Hepatocyte (in vitro differentiated cells): Measurements from ENCODE around the gene SOCS2. TPM values are rescaled to one million over a fixed set of nuclear protein-coding genes. Genes with fewer than 3 reads are reported as not detected.

Experiments
- DNase-seq: peaks from one replicate; pipeline ENCODE4 v3.0.0-alpha.2; 2016; ENCODE audit warnings: low spot score
- H2AFZ ChIP-seq: fragments of 200-600 bp; sonication (generic); 2 replicates; pipeline ENCODE4 v1.6.0; 2016; ENCODE audit warnings: antibody characterized with exemption, mild to moderate bottlenecking
- H3K27ac ChIP-seq: fragments of 200-600 bp; sonication (generic); 2 replicates; pipeline ENCODE4 v1.5.1; 2016; ENCODE audit warnings: mild to moderate bottlenecking
- H3K27me3 ChIP-seq: fragments of 200-600 bp; sonication (generic); 2 replicates; pipeline ENCODE4 v1.6.1; 2016
- H3K36me3 ChIP-seq: fragments of 200-600 bp; sonication (generic); replicated peaks from 2 replicates; pipeline ENCODE4 v1.5.1; 2016; ENCODE audit warnings: low read depth; ENCODE audit not compliant: insufficient read depth
- H3K4me1 ChIP-seq: fragments of 200-600 bp; sonication (generic); 2 replicates; pipeline ENCODE4 v1.5.1; 2016; ENCODE audit warnings: mild to moderate bottlenecking, moderate library complexity; ENCODE audit not compliant: insufficient read depth
- H3K4me2 ChIP-seq: fragments of 200-600 bp; sonication (generic); 2 replicates; pipeline ENCODE4 v1.6.0; 2016
- H3K4me3 ChIP-seq: fragments of 200-600 bp; sonication (generic); 2 replicates; pipeline ENCODE4 v1.5.1; 2016; ENCODE audit warnings: mild to moderate bottlenecking
- H3K79me2 ChIP-seq: fragments of 200-600 bp; sonication (generic); 2 replicates; pipeline ENCODE4 v1.6.0; 2017; ENCODE audit warnings: mild to moderate bottlenecking
- H3K9me2 ChIP-seq: fragments of 200-600 bp; sonication (generic); replicated peaks from 2 replicates; pipeline ENCODE4 v1.6.0; 2017; ENCODE audit warnings: mild to moderate bottlenecking; ENCODE audit not compliant: insufficient read depth
- H3K9me3 ChIP-seq: fragments of 200-600 bp; sonication (generic); 2 replicates; pipeline ENCODE4 v1.5.1; 2016; ENCODE audit warnings: low read depth, mild to moderate bottlenecking
- H4K20me1 ChIP-seq: fragments of 200-600 bp; sonication (generic); 2 replicates; pipeline ENCODE4 v1.6.0; 2016; ENCODE audit warnings: mild to moderate bottlenecking; ENCODE audit not compliant: insufficient read depth, poor library complexity, severe bottlenecking
- EZH2 ChIP-seq: fragments of 200-600 bp; sonication (generic); IDR thresholded peaks from 2 replicates; pipeline ENCODE4 v1.6.1; 2016; ENCODE audit warnings: antibody characterized with exemption, mild to moderate bottlenecking, borderline replicate concordance
- EZH2phosphoT487 ChIP-seq: fragments of 200-600 bp; sonication (generic); IDR thresholded peaks from one replicate; pipeline ENCODE4 v1.6.1; 2018; ENCODE audit warnings: antibody characterized with exemption, mild to moderate bottlenecking, low read depth, moderate library complexity; ENCODE audit not compliant: unreplicated experiment, severe bottlenecking
- WGBS: methylation state at CpG from one replicate; pipeline ENCODE4 v1.1.6; 2016; ENCODE audit warnings: low lambda C conversion rate; ENCODE audit errors: missing lambda C conversion rate; 5-methylcytosine and 5-hydroxymethylcytosine counted together
- polyA plus RNA-seq: library from polyadenylated mRNA; unstranded; fragments of >200 nt; fragmentation: Nextera tagmentation; extraction: Ambion mirVana; gene quantifications from 2 replicates; pipeline ENCODE4 v1.2.1, GENCODE V29; 2016
- total RNA-seq: library from RNA; depleted of rRNA; stranded (reverse); fragments of >200 nt; gene quantifications from 2 replicates; pipeline ENCODE4 v1.2.3, GENCODE V29; 2014
- TF ChIP-seq, protein P1 (sequence below): fragments of 200-600 bp; sonication (generic); IDR thresholded peaks from 2 replicates; pipeline ENCODE4 v1.5.1; 2016; ENCODE audit warnings: antibody characterized with exemption, mild to moderate bottlenecking; ENCODE audit not compliant: poor library complexity

SOCS2 gene
- total and polyA plus RNA-seq, 2 experiments from 2014 or later = 30.9 to 33.4 TPM

DNA sequence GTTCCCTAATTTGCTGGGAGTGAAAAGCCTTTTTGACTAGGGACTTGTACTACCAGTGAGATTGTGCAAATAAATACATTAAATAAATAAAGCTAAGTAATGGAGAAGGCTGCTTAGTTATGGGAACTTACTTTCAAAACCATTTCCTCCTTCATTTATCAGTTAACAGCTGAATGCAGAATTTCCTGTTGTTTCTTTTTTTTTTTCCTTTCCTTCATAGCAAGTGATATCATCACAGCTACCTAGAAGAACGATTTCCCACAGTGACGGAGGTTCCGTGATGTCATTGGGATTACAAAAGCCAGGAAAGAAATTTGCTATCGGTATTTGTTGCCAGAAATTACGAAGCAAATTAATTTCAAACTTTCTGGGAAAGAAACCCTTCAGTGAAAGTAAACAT lies 42.1 kb upstream of the SOCS2 start:
- Histone ChIP-seq H3K4me1 (peaks cover 4% of the 10 kb centered on the region), H3K27ac (no peak overlapping the region), H3K9me3 (no peaks in the 10 kb centered on the region), H3K79me2 (no peaks in the 10 kb centered on the region), H3K36me3 (no peaks in the 10 kb centered on the region), H3K27me3 (no peaks in the 10 kb centered on the region), H3K4me3 (no peak overlapping the region), H3K9me2 (no peaks in the 10 kb centered on the region), H4K20me1 (no peaks in the 10 kb centered on the region), H3K4me2 (no peak overlapping the region), H2AFZ (no peak overlapping the region)
- DNase-seq = no peak
- TF ChIP-seq EZH2phosphoT487 (no peak), EZH2 (no peak)
- TF ChIP-seq, protein P1, sequence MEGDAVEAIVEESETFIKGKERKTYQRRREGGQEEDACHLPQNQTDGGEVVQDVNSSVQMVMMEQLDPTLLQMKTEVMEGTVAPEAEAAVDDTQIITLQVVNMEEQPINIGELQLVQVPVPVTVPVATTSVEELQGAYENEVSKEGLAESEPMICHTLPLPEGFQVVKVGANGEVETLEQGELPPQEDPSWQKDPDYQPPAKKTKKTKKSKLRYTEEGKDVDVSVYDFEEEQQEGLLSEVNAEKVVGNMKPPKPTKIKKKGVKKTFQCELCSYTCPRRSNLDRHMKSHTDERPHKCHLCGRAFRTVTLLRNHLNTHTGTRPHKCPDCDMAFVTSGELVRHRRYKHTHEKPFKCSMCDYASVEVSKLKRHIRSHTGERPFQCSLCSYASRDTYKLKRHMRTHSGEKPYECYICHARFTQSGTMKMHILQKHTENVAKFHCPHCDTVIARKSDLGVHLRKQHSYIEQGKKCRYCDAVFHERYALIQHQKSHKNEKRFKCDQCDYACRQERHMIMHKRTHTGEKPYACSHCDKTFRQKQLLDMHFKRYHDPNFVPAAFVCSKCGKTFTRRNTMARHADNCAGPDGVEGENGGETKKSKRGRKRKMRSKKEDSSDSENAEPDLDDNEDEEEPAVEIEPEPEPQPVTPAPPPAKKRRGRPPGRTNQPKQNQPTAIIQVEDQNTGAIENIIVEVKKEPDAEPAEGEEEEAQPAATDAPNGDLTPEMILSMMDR = no peak
- 82% methylated on average over 5 of the region's 5 CpGs for WGBS

DNA sequence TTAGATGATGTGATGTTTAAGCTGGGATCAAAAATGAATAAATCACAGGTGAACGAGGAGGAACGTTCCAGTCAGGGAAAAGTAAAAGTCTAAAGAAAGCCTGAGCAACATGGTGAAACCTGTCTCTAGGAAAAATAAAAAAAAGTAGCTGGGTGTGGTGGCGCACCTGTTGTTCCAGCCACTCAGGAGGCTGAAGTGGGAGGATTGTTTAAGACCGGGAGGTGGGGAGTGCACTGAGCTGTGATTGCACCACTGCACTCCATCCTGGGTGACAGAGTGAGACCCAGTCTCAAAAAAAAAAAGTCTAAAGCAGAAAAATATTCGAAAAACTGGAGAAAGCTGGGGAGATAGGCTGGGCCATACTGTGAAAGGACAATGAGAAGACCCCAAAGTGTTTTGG lies 39.2 kb upstream of the SOCS2 start:
- Histone ChIP-seq H3K36me3 (no peaks in the 10 kb centered on the region), H4K20me1 (no peaks in the 10 kb centered on the region), H3K27ac (no peak overlapping the region), H3K4me3 (no peak overlapping the region), H3K27me3 (no peaks in the 10 kb centered on the region), H3K4me1 (no peaks in the 10 kb centered on the region), H3K9me3 (no peaks in the 10 kb centered on the region), H2AFZ (no peak overlapping the region), H3K9me2 (no peaks in the 10 kb centered on the region), H3K79me2 (no peaks in the 10 kb centered on the region), H3K4me2 (no peak overlapping the region)
- no peak for DNase-seq
- TF ChIP-seq, protein P1 = no peak
- no peak for TF ChIP-seq EZH2phosphoT487
- TF ChIP-seq EZH2 = no peak
- WGBS = 94% methylated on average over 5 of the region's 5 CpGs

DNA sequence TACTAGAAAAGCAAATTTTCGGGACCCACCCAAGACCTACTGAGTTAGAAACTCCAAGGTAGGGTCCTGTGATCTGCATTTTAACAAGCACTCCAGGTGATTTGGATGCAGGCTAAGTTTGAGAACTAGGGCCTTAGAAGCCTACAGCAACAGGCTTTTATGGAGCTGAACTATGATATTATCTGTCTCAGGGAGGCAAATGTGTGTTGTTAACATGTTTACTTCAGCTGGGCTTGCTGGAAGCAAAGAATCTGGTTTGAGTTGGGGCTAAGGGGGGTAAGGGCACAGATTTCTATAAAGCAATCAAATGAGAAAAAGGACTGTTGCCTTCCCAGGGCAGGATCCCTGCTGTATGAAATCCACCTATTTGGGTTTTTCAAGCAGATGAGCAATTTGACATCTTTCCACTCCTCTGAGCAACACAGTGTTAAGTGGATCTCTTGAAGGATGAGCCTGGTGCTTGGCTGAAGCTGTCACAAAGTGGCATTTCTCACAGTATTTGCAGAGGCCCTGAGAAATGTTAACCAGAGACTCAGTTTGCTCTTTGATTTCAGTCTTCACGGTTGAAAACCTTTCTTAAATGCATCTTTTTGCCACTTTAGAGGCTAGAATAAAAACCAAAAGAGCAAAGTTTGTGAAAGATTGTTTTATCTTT lies 36.2 kb upstream of the SOCS2 start:
- no peak overlapping the region for H3K27ac ChIP-seq
- TF ChIP-seq EZH2 = no peak
- TF ChIP-seq, protein P1 = no peak
- TF ChIP-seq EZH2phosphoT487 = no peak
- no peaks in the 10 kb centered on the region for H3K9me3 ChIP-seq
- H3K4me2 ChIP-seq = no peak overlapping the region
- H3K36me3 ChIP-seq = no peaks in the 10 kb centered on the region
- H3K9me2 ChIP-seq = no peaks in the 10 kb centered on the region
- H3K4me3 ChIP-seq = no peak overlapping the region
- H3K27me3 ChIP-seq = no peaks in the 10 kb centered on the region
- no peaks in the 10 kb centered on the region for H4K20me1 ChIP-seq
- 63% methylated on average over 2 of the region's 2 CpGs for WGBS
- H3K79me2 ChIP-seq = no peaks in the 10 kb centered on the region
- DNase-seq = no peak
- no peak overlapping the region for H2AFZ ChIP-seq
- H3K4me1 ChIP-seq = no peaks in the 10 kb centered on the region
